ENCODE measurements around the gene HRK.

DNA sequence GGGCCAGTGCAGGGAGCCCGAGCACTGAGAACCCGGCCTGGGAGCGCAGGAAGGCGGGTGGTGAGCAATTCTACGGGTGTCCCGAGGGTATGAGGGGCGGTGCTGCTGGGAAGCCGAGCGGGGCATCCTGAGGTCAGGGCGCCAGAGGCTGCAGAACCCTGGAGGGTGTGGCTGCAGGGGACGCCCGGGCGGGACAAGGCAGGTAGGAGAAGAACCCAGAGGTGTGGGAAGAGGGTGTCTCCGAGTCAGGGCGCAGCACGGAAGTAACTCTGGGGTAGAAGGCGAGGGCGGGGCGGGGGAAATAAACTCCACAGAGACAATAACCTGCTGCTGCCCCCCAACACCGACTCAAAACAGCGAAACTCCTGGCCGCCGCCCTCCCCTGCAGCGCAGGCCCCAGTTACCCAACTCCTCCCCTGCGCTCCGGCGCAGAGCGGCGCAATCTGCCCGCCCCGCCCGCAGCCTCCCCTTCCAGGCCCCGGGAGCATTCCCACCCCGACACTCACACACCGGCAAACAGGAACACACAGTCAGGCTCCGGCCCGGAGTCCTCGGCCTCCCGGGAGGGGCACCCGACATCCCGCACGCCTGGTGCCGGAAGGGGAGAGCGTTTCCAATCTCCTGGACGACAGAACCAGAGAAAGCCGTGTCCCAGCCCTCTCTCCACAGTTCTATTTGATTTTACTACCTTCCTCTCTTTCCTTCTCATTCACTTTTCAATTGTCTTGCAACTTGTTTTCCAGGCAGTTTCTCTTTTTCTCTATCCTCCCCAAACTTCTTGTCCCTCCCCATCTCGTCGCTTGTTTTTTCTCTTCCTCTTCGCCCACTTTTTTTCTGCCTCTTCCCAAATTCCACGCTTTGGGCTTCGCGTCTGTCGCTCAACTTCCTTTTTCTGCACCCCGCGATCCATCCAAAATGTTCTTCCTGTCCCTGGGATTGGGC, 2.4 kb downstream of the HRK start:
- TF ChIP-seq FOXP2 (optimal IDR thresholded peaks at IDR 0.05; ENCODE audit: control extremely low read depth, extremely low read length, insufficient read depth): no peak
- no peak for TF ChIP-seq EZH2 (IDR thresholded peaks at IDR 0.05)
- no peak for TF ChIP-seq POLR2AphosphoS5 (IDR thresholded peaks at IDR 0.05; ENCODE audit: borderline replicate concordance, low read depth, low read length)
